ENCODE measurements around the gene UST.

The UST gene

GRCh38 chr6:149125309-149125708 lies 378.5 kb downstream of the UST start:
- no peak for ATAC-seq
- DNase-seq: no peak

Data from stimulated activated naive CD8-positive, alpha-beta T cell treated with anti-CD3 and anti-CD28 coated beads, Interleukin-15, Interleukin-2, amounts not matched to agents 100 U/mL and 50 U/mL, for 24 hours (primary cell).